ENCODE data around the gene ZDHHC3. TPM values are rescaled to one million over a fixed set of nuclear protein-coding genes. Genes with fewer than 3 reads are reported as not detected.

ZDHHC3 gene
- total and polyA plus RNA-seq, 9 donors: 28.6 to 81.2 (median 46.2) TPM

- Histone ChIP-seq H3K27me3 (no peaks in the 10 kb centered on the region), H3K36me3 (no peaks in the 10 kb centered on the region), H3K9me3 (no peaks in the 10 kb centered on the region), H3K4me3 (no peak overlapping the region), H3K27ac (no peak overlapping the region), H3K4me1 (ENCODE audit: insufficient read depth) (peaks cover 9% of the 10 kb centered on the region)
- no peak for DNase-seq
- no peak for TF ChIP-seq CTCF (IDR thresholded peaks at IDR 0.05)
- no peak for TF ChIP-seq EP300 (IDR thresholded peaks at IDR 0.05)
- TF ChIP-seq POLR2A (IDR thresholded peaks at IDR 0.05): no peak
- intact Hi-C loops (cut with DNase I): no loop called here
- WGBS, 3 donors: 80 to 82% (median 80%) methylated on average over 3 of the region's 3 CpGs
Measured at GRCh38 chr3:44970926-44971490, 5.0 kb downstream of the ZDHHC3 start.

GRCh38 chr3:44969828-44970179, 6.2 kb downstream of the ZDHHC3 start:
- no peak for DNase-seq
- intact Hi-C loops (cut with DNase I): loop anchor here in 1 of 4 donors (10.0 kb wide), 1 partner anchor 105 kb away; the partner anchor contains the start of gene TMEM42
- 83 to 88% (median 87%) methylated on average over 2 of the region's 2 CpGs for WGBS, 3 donors

GRCh38 chr3:44969154-44969827, 6.7 kb downstream of the ZDHHC3 start:
- no peaks in the 10 kb centered on the region for H3K27me3 ChIP-seq
- DNase-seq: no peak
- intact Hi-C loops (cut with DNase I): loop anchor here in 1 of 4 donors (10.0 kb wide), 1 partner anchor 104 kb away; the partner anchor contains the start of gene TMEM42
- no peaks in the 10 kb centered on the region for H3K36me3 ChIP-seq
- no peaks in the 10 kb centered on the region for H3K4me1 ChIP-seq (ENCODE audit: insufficient read depth)
- no peak overlapping the region for H3K27ac ChIP-seq
- TF ChIP-seq POLR2A (IDR thresholded peaks at IDR 0.05) (no peak), EP300 (IDR thresholded peaks at IDR 0.05) (no peak), CTCF (IDR thresholded peaks at IDR 0.05) (no peak)
- no peaks in the 10 kb centered on the region for H3K9me3 ChIP-seq
- WGBS, 3 donors: 67 to 73% (median 72%) methylated on average over 5 of the region's 5 CpGs
- H3K4me3 ChIP-seq: no peak overlapping the region

More at GRCh38 chr3:44969828-44970179, 6.2 kb downstream of the ZDHHC3 start:
- H3K4me3 ChIP-seq: no peak overlapping the region
- H3K36me3 ChIP-seq: no peaks in the 10 kb centered on the region
- no peaks in the 10 kb centered on the region for H3K27me3 ChIP-seq
- H3K27ac ChIP-seq: no peak overlapping the region
- H3K9me3 ChIP-seq: no peaks in the 10 kb centered on the region
- TF ChIP-seq EP300 (IDR thresholded peaks at IDR 0.05): no peak
- no peak for TF ChIP-seq POLR2A (IDR thresholded peaks at IDR 0.05)
- no peak for TF ChIP-seq CTCF (IDR thresholded peaks at IDR 0.05)
- H3K4me1 ChIP-seq (ENCODE audit: insufficient read depth): peaks cover 5% of the 10 kb centered on the region

- Histone ChIP-seq H3K27ac (no peak overlapping the region), H3K36me3 (no peaks in the 10 kb centered on the region), H3K9me3 (no peaks in the 10 kb centered on the region), H3K27me3 (no peaks in the 10 kb centered on the region), H3K4me3 (no peak overlapping the region), H3K4me1 (ENCODE audit: insufficient read depth) (no peaks in the 10 kb centered on the region)
- WGBS, 3 donors: 93 to 96% (median 96%) methylated on average over 6 of the region's 6 CpGs
- intact Hi-C loops (cut with DNase I): loop anchor here in 1 of 4 donors (10.0 kb wide), 1 partner anchor 104 kb away; the partner anchor contains the start of gene TMEM42
- DNase-seq: no peak
- TF ChIP-seq CTCF (IDR thresholded peaks at IDR 0.05): no peak
- TF ChIP-seq EP300 (IDR thresholded peaks at IDR 0.05): no peak
- TF ChIP-seq POLR2A (IDR thresholded peaks at IDR 0.05): no peak
Measured at GRCh38 chr3:44968447-44968858, 7.5 kb downstream of the ZDHHC3 start.
